PFSK-1 (cell line): ENCODE results near the gene C2orf81.

ENCODE experiments used
- POLR2AphosphoS5 ChIP-seq: IDR thresholded peaks from 2 replicates; pipeline ENCODE4 v1.6.1; 2012; ENCODE audit warnings: low read depth, mild to moderate bottlenecking, control low read depth, low read length, moderate library complexity
- TAF1 ChIP-seq: IDR thresholded peaks from 2 replicates; pipeline ENCODE4 v1.6.1; 2012; ENCODE audit warnings: low read length, control low read depth, borderline replicate concordance; ENCODE audit not compliant: insufficient read depth
- TF ChIP-seq, protein P1 (sequence below), 2 experiments: IDR thresholded peaks; 2 replicates each; pipeline versions ENCODE4 v1.6.1 to v1.8.0; 2011 to 2012; ENCODE audit warnings: low read depth in 2 of 2, low read length in 2 of 2, control low read depth in 1 of 2, inconsistent platforms in 1 of 2, mild to moderate bottlenecking in 1 of 2, moderate library complexity in 1 of 2; ENCODE audit not compliant: insufficient read depth in 1 of 2

GRCh38 chr2:74383254-74383653 is 38.2 kb downstream of the C2orf81 start:
- TF ChIP-seq, protein P1, sequence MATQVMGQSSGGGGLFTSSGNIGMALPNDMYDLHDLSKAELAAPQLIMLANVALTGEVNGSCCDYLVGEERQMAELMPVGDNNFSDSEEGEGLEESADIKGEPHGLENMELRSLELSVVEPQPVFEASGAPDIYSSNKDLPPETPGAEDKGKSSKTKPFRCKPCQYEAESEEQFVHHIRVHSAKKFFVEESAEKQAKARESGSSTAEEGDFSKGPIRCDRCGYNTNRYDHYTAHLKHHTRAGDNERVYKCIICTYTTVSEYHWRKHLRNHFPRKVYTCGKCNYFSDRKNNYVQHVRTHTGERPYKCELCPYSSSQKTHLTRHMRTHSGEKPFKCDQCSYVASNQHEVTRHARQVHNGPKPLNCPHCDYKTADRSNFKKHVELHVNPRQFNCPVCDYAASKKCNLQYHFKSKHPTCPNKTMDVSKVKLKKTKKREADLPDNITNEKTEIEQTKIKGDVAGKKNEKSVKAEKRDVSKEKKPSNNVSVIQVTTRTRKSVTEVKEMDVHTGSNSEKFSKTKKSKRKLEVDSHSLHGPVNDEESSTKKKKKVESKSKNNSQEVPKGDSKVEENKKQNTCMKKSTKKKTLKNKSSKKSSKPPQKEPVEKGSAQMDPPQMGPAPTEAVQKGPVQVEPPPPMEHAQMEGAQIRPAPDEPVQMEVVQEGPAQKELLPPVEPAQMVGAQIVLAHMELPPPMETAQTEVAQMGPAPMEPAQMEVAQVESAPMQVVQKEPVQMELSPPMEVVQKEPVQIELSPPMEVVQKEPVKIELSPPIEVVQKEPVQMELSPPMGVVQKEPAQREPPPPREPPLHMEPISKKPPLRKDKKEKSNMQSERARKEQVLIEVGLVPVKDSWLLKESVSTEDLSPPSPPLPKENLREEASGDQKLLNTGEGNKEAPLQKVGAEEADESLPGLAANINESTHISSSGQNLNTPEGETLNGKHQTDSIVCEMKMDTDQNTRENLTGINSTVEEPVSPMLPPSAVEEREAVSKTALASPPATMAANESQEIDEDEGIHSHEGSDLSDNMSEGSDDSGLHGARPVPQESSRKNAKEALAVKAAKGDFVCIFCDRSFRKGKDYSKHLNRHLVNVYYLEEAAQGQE (IDR thresholded peaks at IDR 0.05; ENCODE audit: insufficient read depth in 1 of 2, low read depth in 2 of 2, low read length in 2 of 2) = no peak
- TF ChIP-seq POLR2AphosphoS5 (no peak), TAF1 (no peak)
